ENCODE data around the gene MERTK. TPM values are rescaled to one million over a fixed set of nuclear protein-coding genes. Genes with fewer than 3 reads are reported as not detected.

MERTK gene
- total RNA-seq, 2 experiments from 2014 or later: 0.08 to 0.19 TPM

DNA sequence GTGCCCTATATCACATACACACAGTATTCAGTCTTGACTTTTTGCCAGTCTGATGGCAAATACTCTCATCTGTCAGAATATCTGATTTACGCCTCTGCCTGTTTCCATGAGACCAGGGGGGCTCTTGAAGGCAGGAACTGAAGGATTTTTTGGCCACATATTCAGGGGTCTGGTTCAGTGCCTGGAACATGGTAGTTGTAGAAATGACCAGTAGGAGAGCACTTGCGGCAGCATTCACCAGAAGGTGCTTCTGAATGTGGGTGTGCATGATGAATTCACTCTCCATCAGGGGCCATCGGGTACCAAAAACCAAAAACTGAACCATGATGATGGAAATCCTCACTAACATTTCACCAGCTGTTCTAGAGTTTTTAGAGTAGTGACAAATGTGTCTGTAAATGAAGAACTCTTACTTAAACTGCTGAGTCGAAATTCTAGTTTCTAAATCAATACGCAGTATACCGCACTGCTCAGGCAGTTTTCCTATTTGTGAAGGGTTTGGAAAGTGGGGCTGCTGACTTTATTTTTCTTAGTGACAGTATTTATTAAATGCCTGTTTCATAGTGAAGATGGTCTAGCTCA lies 54.6 kb downstream of the MERTK start:
- TF ChIP-seq CTCF (IDR thresholded peaks at IDR 0.05): no peak
- Histone ChIP-seq H3K36me3 (ENCODE audit: insufficient read depth, low read length) (no peaks in the 10 kb centered on the region), H3K27me3 (ENCODE audit: control insufficient read depth in 1 of 2, insufficient read depth in 2 of 2, low read length in 2 of 2) (no peaks in the 10 kb centered on the region), H3K27ac (ENCODE audit: low read depth in 1 of 2, low read length in 2 of 2) (no peak overlapping the region), H3K9me3 (ENCODE audit: control insufficient read depth in 1 of 2, insufficient read depth in 1 of 2, low read length in 2 of 2) (no peaks in the 10 kb centered on the region), H3K4me1 (ENCODE audit: insufficient read depth, low read length) (no peaks in the 10 kb centered on the region), H3K4me3 (ENCODE audit: low read length) (no peak overlapping the region)
- no peaks in the 10 kb centered on the region for H3K9me3 Mint-ChIP-seq
- intact Hi-C loops (cut with DNase I, micrococcal nuclease): no loop called here
- ChIA-PET POLR2A (no interaction called here), CTCF (no interaction called here)
- no peaks in the 10 kb centered on the region for H3K36me3 Mint-ChIP-seq (ENCODE audit: low read depth)
- no peak overlapping the region for H3K27ac Mint-ChIP-seq
- peaks cover 5% of the 10 kb centered on the region for H3K27me3 Mint-ChIP-seq
- ATAC-seq (ENCODE audit: poor library complexity) (no peak), DNase-seq (no peak)
- H3K4me1 Mint-ChIP-seq (ENCODE audit: low read depth): no peaks in the 10 kb centered on the region
- no peak overlapping the region for H3K4me3 Mint-ChIP-seq

GRCh38 chr2:111954602-111955332 lies 56.4 kb downstream of the MERTK start:
- Mint-ChIP-seq H3K36me3 (ENCODE audit: low read depth) (no peaks in the 10 kb centered on the region), H3K27ac (no peak overlapping the region), H3K4me3 (no peak overlapping the region), H3K27me3 (peaks cover 5% of the 10 kb centered on the region), H3K4me1 (ENCODE audit: low read depth) (no peaks in the 10 kb centered on the region), H3K9me3 (no peaks in the 10 kb centered on the region)
- ATAC-seq (ENCODE audit: poor library complexity): no peak
- DNase-seq: no peak
- Histone ChIP-seq H3K36me3 (ENCODE audit: insufficient read depth, low read length) (no peaks in the 10 kb centered on the region), H3K4me3 (ENCODE audit: low read length) (no peak overlapping the region), H3K27ac (ENCODE audit: low read depth in 1 of 2, low read length in 2 of 2) (no peak overlapping the region), H3K9me3 (ENCODE audit: control insufficient read depth in 1 of 2, insufficient read depth in 1 of 2, low read length in 2 of 2) (no peaks in the 10 kb centered on the region), H3K27me3 (ENCODE audit: control insufficient read depth in 1 of 2, insufficient read depth in 2 of 2, low read length in 2 of 2) (no peaks in the 10 kb centered on the region), H3K4me1 (ENCODE audit: insufficient read depth, low read length) (no peaks in the 10 kb centered on the region)
- no peak for TF ChIP-seq CTCF (IDR thresholded peaks at IDR 0.05)
- ChIA-PET POLR2A (no interaction called here), CTCF (no interaction called here)
- intact Hi-C loops (cut with DNase I, micrococcal nuclease): no loop called here

- TF ChIP-seq CTCF (IDR thresholded peaks at IDR 0.05): no peak
- Histone ChIP-seq H3K27me3 (ENCODE audit: control insufficient read depth in 1 of 2, insufficient read depth in 2 of 2, low read length in 2 of 2) (no peaks in the 10 kb centered on the region), H3K27ac (ENCODE audit: low read depth in 1 of 2, low read length in 2 of 2) (no peak overlapping the region), H3K4me1 (ENCODE audit: insufficient read depth, low read length) (no peaks in the 10 kb centered on the region), H3K4me3 (ENCODE audit: low read length) (no peak overlapping the region), H3K36me3 (ENCODE audit: insufficient read depth, low read length) (no peaks in the 10 kb centered on the region), H3K9me3 (ENCODE audit: control insufficient read depth in 1 of 2, insufficient read depth in 1 of 2, low read length in 2 of 2) (no peaks in the 10 kb centered on the region)
- H3K9me3 Mint-ChIP-seq: no peaks in the 10 kb centered on the region
- DNase-seq (no peak), ATAC-seq (ENCODE audit: poor library complexity) (no peak)
- ChIA-PET CTCF (no interaction called here), POLR2A (no interaction called here)
- H3K4me3 Mint-ChIP-seq: no peak overlapping the region
- H3K27me3 Mint-ChIP-seq: peaks cover 5% of the 10 kb centered on the region
- no peaks in the 10 kb centered on the region for H3K36me3 Mint-ChIP-seq (ENCODE audit: low read depth)
- intact Hi-C loops (cut with DNase I, micrococcal nuclease): no loop called here
- H3K4me1 Mint-ChIP-seq (ENCODE audit: low read depth): no peaks in the 10 kb centered on the region
- no peak overlapping the region for H3K27ac Mint-ChIP-seq
These were observed 59.5 kb downstream of the MERTK start for GRCh38 chr2:111957872-111958354.

Measured in CD4-positive, alpha-beta T cell (primary cell).